OCI-LY3 (cell line): ENCODE data around the gene GRN.

Experiments used
- CTCF ChIP-seq: fragments of 200-600, 300-600 bp; sonication (generic); IDR thresholded peaks from 2 replicates; pipeline ENCODE4 v1.5.1; 2014; ENCODE audit warnings: antibody characterized with exemption, low read length, low read depth
- EZH2phosphoT487 ChIP-seq: fragments of 200-600 bp; shearing (Covaris generic); IDR thresholded peaks from 2 replicates; pipeline ENCODE4 v1.6.1; 2018; ENCODE audit warnings: antibody characterized with exemption, mixed run types, low read depth

GRCh38 chr17:44353672-44354331, 8.7 kb downstream of the GRN start:
- no peak for TF ChIP-seq CTCF
- no peak for TF ChIP-seq EZH2phosphoT487
